ENCODE data around the gene ZNF778.

GRCh38 chr16:89210165-89210903, 7.2 kb upstream of the ZNF778 start:
- TF ChIP-seq REST (IDR thresholded peaks at IDR 0.05; ENCODE audit: insufficient read depth in 1 of 2, low read depth in 2 of 2, low read length in 2 of 2) (no peak), SIN3A (IDR thresholded peaks at IDR 0.05; ENCODE audit: borderline replicate concordance, insufficient read depth, low read length) (no peak), POLR2AphosphoS5 (IDR thresholded peaks at IDR 0.05; ENCODE audit: low read depth, low read length) (no peak), TAF1 (IDR thresholded peaks at IDR 0.05; ENCODE audit: borderline replicate concordance, insufficient read depth, low read length) (no peak)
